ENCODE results near the gene TRIM21. TPM values are rescaled to one million over a fixed set of nuclear protein-coding genes. Genes with fewer than 3 reads are reported as not detected.

TRIM21 gene
- total RNA-seq, 2 donors from 2014 or later, result 9.8 to 10.0 TPM

DNA sequence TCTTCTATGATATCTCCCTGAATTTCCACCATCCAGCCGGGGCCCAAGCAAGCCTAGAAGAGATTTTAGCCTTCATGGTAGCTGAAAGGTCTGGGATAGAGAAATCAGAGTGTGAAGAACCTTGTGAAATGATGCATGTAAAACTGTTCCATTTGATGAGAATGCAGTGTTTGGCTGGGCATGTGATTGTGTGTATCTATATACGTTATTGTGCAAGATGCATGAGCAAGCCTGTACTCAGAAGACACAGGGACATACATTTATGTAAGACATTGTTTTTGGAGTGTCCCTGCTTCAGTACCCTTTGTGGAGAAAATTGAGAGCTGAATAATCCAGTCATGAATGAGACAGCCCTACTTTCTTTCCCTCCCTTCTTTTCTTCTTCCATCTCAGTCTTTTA is 40.4 kb upstream of the TRIM21 start:
- WGBS, 2 experiments (ENCODE audit: insufficient coverage in 1 of 2, insufficient read length in 1 of 2), result 88 to 100% methylated on average over 1 to 2 of the region's 2 CpGs
- no peaks in the 10 kb centered on the region for H3K4me1 ChIP-seq (ENCODE audit: control insufficient read depth, insufficient read depth, low read length)
- H3K27me3 Mint-ChIP-seq (ENCODE audit: insufficient read depth), result no peaks in the 10 kb centered on the region
- TF ChIP-seq, protein P1, sequence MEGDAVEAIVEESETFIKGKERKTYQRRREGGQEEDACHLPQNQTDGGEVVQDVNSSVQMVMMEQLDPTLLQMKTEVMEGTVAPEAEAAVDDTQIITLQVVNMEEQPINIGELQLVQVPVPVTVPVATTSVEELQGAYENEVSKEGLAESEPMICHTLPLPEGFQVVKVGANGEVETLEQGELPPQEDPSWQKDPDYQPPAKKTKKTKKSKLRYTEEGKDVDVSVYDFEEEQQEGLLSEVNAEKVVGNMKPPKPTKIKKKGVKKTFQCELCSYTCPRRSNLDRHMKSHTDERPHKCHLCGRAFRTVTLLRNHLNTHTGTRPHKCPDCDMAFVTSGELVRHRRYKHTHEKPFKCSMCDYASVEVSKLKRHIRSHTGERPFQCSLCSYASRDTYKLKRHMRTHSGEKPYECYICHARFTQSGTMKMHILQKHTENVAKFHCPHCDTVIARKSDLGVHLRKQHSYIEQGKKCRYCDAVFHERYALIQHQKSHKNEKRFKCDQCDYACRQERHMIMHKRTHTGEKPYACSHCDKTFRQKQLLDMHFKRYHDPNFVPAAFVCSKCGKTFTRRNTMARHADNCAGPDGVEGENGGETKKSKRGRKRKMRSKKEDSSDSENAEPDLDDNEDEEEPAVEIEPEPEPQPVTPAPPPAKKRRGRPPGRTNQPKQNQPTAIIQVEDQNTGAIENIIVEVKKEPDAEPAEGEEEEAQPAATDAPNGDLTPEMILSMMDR (conservative IDR thresholded peaks at IDR 0.05), result no peak
- H3K27ac Mint-ChIP-seq, result no peak overlapping the region
- no peak for DNase-seq
- H3K9me3 Mint-ChIP-seq, result no peaks in the 10 kb centered on the region
- no peak overlapping the region for H3K9ac ChIP-seq (ENCODE audit: extremely low read depth, low read length, poor library complexity, severe bottlenecking)
- no peaks in the 10 kb centered on the region for H3K36me3 Mint-ChIP-seq (ENCODE audit: low read depth)
- H3K9me3 ChIP-seq (ENCODE audit: control insufficient read depth, low read length), result no peaks in the 10 kb centered on the region
- no peak overlapping the region for H3K4me3 Mint-ChIP-seq
- H3K27ac ChIP-seq (ENCODE audit: low read depth, low read length), result no peak overlapping the region
- no peaks in the 10 kb centered on the region for H3K36me3 ChIP-seq (ENCODE audit: control insufficient read depth, insufficient read depth, low read length)
- H3K4me1 Mint-ChIP-seq, result no peaks in the 10 kb centered on the region
- no peak overlapping the region for H3K4me3 ChIP-seq (ENCODE audit: low read length)
- H3K27me3 ChIP-seq (ENCODE audit: control insufficient read depth, insufficient read depth, low read length, poor library complexity, severe bottlenecking), result no peaks in the 10 kb centered on the region

DNA sequence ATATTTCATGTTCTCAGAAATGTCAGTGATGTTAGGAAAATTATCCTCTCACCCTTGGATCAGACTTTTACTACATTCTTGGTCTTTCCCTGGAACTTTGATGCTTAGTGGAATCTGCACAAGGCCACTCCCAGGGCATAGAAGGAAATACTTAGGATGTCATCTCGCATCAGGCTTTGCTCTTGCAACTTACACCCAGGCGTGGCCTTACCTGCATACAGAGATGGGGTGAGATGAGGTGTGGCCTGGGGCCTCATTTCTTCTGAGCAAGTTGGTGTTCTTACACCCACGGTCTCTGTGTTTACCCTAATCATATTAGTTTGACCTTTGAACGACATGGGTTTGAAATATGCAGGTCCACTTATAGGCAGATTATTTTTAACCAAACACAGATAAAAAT is 36.5 kb upstream of the TRIM21 start:
- H3K4me1 ChIP-seq (ENCODE audit: control insufficient read depth, insufficient read depth, low read length), result no peaks in the 10 kb centered on the region
- Mint-ChIP-seq H3K36me3 (ENCODE audit: low read depth) (no peaks in the 10 kb centered on the region), H3K27ac (no peak overlapping the region), H3K4me3 (no peak overlapping the region), H3K9me3 (no peaks in the 10 kb centered on the region), H3K4me1 (no peaks in the 10 kb centered on the region), H3K27me3 (ENCODE audit: insufficient read depth) (no peaks in the 10 kb centered on the region)
- H3K27me3 ChIP-seq (ENCODE audit: control insufficient read depth, insufficient read depth, low read length, poor library complexity, severe bottlenecking), result no peaks in the 10 kb centered on the region
- no peak overlapping the region for H3K9ac ChIP-seq (ENCODE audit: extremely low read depth, low read length, poor library complexity, severe bottlenecking)
- WGBS, 2 experiments (ENCODE audit: insufficient coverage in 1 of 2, insufficient read length in 1 of 2), result 83 to 91% methylated on average over 2 to 4 of the region's 4 CpGs
- DNase-seq, result no peak
- TF ChIP-seq, protein P1 (conservative IDR thresholded peaks at IDR 0.05), result no peak
- no peak overlapping the region for H3K27ac ChIP-seq (ENCODE audit: low read depth, low read length)
- H3K36me3 ChIP-seq (ENCODE audit: control insufficient read depth, insufficient read depth, low read length), result no peaks in the 10 kb centered on the region
- H3K9me3 ChIP-seq (ENCODE audit: control insufficient read depth, low read length), result no peaks in the 10 kb centered on the region
- no peak overlapping the region for H3K4me3 ChIP-seq (ENCODE audit: low read length)

DNA sequence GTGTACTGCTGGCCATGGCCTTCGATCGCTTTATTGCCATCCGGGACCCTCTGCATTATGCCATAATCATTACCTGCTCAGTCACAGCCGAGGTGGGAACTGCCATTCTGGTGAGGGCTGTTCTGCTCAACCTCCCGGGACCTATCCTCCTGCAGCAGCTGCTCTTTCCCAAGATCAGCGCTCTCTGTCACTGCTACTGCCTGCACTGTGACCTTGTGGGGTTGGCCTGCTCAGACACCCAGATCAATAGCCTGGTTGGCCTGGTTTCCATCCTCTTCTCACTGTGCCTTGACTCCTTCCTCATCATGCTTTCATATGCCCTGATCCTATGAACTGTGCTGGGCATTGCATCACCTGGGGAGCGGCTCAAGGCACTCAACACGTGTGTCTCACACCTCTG is 24.9 kb upstream of the TRIM21 start:
- Mint-ChIP-seq H3K27ac (no peak overlapping the region), H3K27me3 (ENCODE audit: insufficient read depth) (no peaks in the 10 kb centered on the region), H3K4me1 (no peaks in the 10 kb centered on the region), H3K36me3 (ENCODE audit: low read depth) (no peaks in the 10 kb centered on the region), H3K9me3 (no peaks in the 10 kb centered on the region), H3K4me3 (no peak overlapping the region)
- Histone ChIP-seq H3K9me3 (ENCODE audit: control insufficient read depth, low read length) (no peaks in the 10 kb centered on the region), H3K27ac (ENCODE audit: low read depth, low read length) (no peak overlapping the region), H3K4me3 (ENCODE audit: low read length) (no peak overlapping the region), H3K9ac (ENCODE audit: extremely low read depth, low read length, poor library complexity, severe bottlenecking) (no peak overlapping the region), H3K36me3 (ENCODE audit: control insufficient read depth, insufficient read depth, low read length) (no peaks in the 10 kb centered on the region), H3K4me1 (ENCODE audit: control insufficient read depth, insufficient read depth, low read length) (no peaks in the 10 kb centered on the region), H3K27me3 (ENCODE audit: control insufficient read depth, insufficient read depth, low read length, poor library complexity, severe bottlenecking) (no peaks in the 10 kb centered on the region)
- 85 to 86% methylated on average over 8 of the region's 8 CpGs for WGBS, 2 experiments (ENCODE audit: insufficient coverage in 1 of 2, insufficient read length in 1 of 2)
- TF ChIP-seq, protein P1 (conservative IDR thresholded peaks at IDR 0.05), result no peak
- DNase-seq, result no peak
